HG03565 (cell line): ENCODE results near the gene UACA.
"Not testable (repeated sequence)": the region's sequence is repeated elsewhere in the genome, so short reads cannot be mapped to it uniquely, and the experiment has no call there.

Experiments
- ATAC-seq: cut with Tn5 transposase; IDR thresholded peaks from one replicate; pipeline ENCODE4 v1.9.1; 2021; ENCODE audit warnings: mild to moderate bottlenecking, moderate library complexity; ENCODE audit not compliant: unreplicated experiment

Gene UACA

GRCh38 chr15:70753101-70753829, 10.1 kb downstream of the UACA start:
- ATAC-seq, result no peak

GRCh38 chr15:70752193-70752635, 11.1 kb downstream of the UACA start:
- ATAC-seq, result no peak

- ATAC-seq, result no peak
These were observed 13.0 kb downstream of the UACA start for GRCh38 chr15:70750203-70750869.

- no peak for ATAC-seq
These were observed 15.0 kb downstream of the UACA start for GRCh38 chr15:70748281-70748747.

GRCh38 chr15:70746598-70746997, 16.8 kb downstream of the UACA start:
- ATAC-seq, result not testable (repeated sequence)

- ATAC-seq, result no peak
These were observed 20.4 kb downstream of the UACA start for GRCh38 chr15:70742928-70743327.

GRCh38 chr15:70741677-70742293, 21.6 kb downstream of the UACA start:
- ATAC-seq, result no peak

- ATAC-seq, result no peak
These were observed 22.2 kb downstream of the UACA start for GRCh38 chr15:70741107-70741531.

- not testable (repeated sequence) for ATAC-seq
These were observed 28.3 kb downstream of the UACA start for GRCh38 chr15:70735040-70735439.

GRCh38 chr15:70729164-70729563, 34.2 kb downstream of the UACA start:
- no peak for ATAC-seq

- ATAC-seq, result no peak
These were observed 36.6 kb downstream of the UACA start for GRCh38 chr15:70726753-70727152.

- ATAC-seq, result no peak
These were observed 39.4 kb downstream of the UACA start for GRCh38 chr15:70723927-70724326.

GRCh38 chr15:70723122-70723422, 40.3 kb downstream of the UACA start:
- ATAC-seq, result no peak

GRCh38 chr15:70722266-70723121, 40.9 kb downstream of the UACA start:
- ATAC-seq, result no peak

- ATAC-seq, result no peak
These were observed 42.9 kb downstream of the UACA start for GRCh38 chr15:70720228-70721016.

- no peak for ATAC-seq
These were observed 46.0 kb downstream of the UACA start for GRCh38 chr15:70717237-70717793.

- ATAC-seq, result no peak
These were observed 47.4 kb downstream of the UACA start for GRCh38 chr15:70715840-70716485.

- no peak for ATAC-seq
These were observed 48.8 kb downstream of the UACA start for GRCh38 chr15:70714565-70714964.

GRCh38 chr15:70714015-70714414, 49.3 kb downstream of the UACA start:
- ATAC-seq, result no peak
